ENCODE measurements around the gene RASGRP1. TPM values are rescaled to one million over a fixed set of nuclear protein-coding genes. Genes with fewer than 3 reads are reported as not detected.
A peak's percentile ranks its signal among the peaks of the same experiment; 100 is the strongest.

Gene RASGRP1
- total RNA-seq, 1 donor, result 9.5 TPM

- no peak for DNase-seq (ENCODE audit: low read depth)
- H3K4me3 ChIP-seq (ENCODE audit: low read depth, low read length), result no peak overlapping the region
- TF ChIP-seq CTCF (IDR thresholded peaks at IDR 0.05; ENCODE audit: insufficient read depth, low read depth, low read length), result no peak
These were observed 10.3 kb downstream of the RASGRP1 start for GRCh38 chr15:38554354-38554753.

- no peak for TF ChIP-seq CTCF (IDR thresholded peaks at IDR 0.05; ENCODE audit: insufficient read depth, low read depth, low read length)
- DNase-seq (ENCODE audit: low read depth), result no peak
- H3K4me3 ChIP-seq (ENCODE audit: low read depth, low read length), result no peak overlapping the region
These were observed 11.5 kb downstream of the RASGRP1 start for GRCh38 chr15:38553071-38553470.

GRCh38 chr15:38551720-38552648 lies 12.6 kb downstream of the RASGRP1 start:
- TF ChIP-seq CTCF (IDR thresholded peaks at IDR 0.05; ENCODE audit: insufficient read depth, low read depth, low read length), result no peak
- no peak overlapping the region for H3K4me3 ChIP-seq (ENCODE audit: low read depth, low read length)
- no peak for DNase-seq (ENCODE audit: low read depth)

GRCh38 chr15:38549222-38549621 lies 15.4 kb downstream of the RASGRP1 start:
- H3K4me3 ChIP-seq (ENCODE audit: low read depth, low read length), result no peak overlapping the region
- TF ChIP-seq CTCF (IDR thresholded peaks at IDR 0.05; ENCODE audit: insufficient read depth, low read depth, low read length), result no peak
- DNase-seq (ENCODE audit: low read depth), result no peak

GRCh38 chr15:38547255-38547997 lies 17.2 kb downstream of the RASGRP1 start:
- DNase-seq (ENCODE audit: low read depth), result peak; percentile 42
- TF ChIP-seq CTCF (IDR thresholded peaks at IDR 0.05; ENCODE audit: insufficient read depth, low read depth, low read length), result no peak
- H3K4me3 ChIP-seq (ENCODE audit: low read depth, low read length), result no peak overlapping the region

GRCh38 chr15:38545179-38545578 lies 19.4 kb downstream of the RASGRP1 start:
- H3K4me3 ChIP-seq (ENCODE audit: low read depth, low read length), result no peak overlapping the region
- TF ChIP-seq CTCF (IDR thresholded peaks at IDR 0.05; ENCODE audit: insufficient read depth, low read depth, low read length), result no peak
- DNase-seq (ENCODE audit: low read depth), result no peak
